ENCODE measurements around the gene RICTOR. TPM values are rescaled to one million over a fixed set of nuclear protein-coding genes. Genes with fewer than 3 reads are reported as not detected.

RICTOR gene
- total and polyA plus RNA-seq, 9 of the 15 experiments (the other 6 are each of a cell fraction or from before 2014, with no cell fraction given): 13.9 to 46.6 (median 22.6) TPM

DNA sequence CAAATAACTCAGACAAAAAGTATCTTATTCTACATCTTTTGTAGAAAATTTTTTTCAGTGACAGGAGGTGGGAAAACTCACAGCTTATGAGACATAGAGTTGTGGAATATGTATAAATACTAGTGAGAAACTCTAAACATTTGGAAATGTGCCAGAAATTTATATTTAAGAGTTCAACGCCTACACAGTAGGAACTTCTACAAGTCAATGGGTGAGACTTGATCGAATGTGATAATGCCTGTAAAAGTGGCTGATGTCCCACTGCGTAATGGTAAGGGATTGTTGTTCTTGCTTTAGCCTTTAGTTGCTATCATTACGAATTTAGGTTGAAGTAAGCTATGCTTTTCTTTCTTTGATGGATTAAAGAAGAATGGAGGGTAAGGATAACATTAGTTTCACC is 40.0 kb upstream of the RICTOR start (continued):
- TF ChIP-seq, protein P1, sequence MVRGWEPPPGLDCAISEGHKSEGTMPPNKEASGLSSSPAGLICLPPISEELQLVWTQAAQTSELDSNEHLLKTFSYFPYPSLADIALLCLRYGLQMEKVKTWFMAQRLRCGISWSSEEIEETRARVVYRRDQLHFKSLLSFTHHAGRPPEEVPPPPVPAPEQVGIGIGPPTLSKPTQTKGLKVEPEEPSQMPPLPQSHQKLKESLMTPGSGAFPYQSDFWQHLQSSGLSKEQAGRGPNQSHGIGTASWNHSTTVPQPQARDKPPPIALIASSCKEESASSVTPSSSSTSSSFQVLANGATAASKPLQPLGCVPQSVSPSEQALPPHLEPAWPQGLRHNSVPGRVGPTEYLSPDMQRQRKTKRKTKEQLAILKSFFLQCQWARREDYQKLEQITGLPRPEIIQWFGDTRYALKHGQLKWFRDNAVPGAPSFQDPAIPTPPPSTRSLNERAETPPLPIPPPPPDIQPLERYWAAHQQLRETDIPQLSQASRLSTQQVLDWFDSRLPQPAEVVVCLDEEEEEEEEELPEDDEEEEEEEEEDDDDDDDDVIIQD (CRISPR knock-in tag; IDR thresholded peaks at IDR 0.05): no peak
- TF ChIP-seq SRF (CRISPR knock-in tag; IDR thresholded peaks at IDR 0.05): no peak
- no peak for TF ChIP-seq GATAD2A (IDR thresholded peaks at IDR 0.05)
- no peak for TF ChIP-seq TARDBP (IDR thresholded peaks at IDR 0.05)
- TF ChIP-seq ELF1 (tag; IDR thresholded peaks at IDR 0.05): no peak
- TF ChIP-seq TFAM (CRISPR knock-in tag; conservative IDR thresholded peaks at IDR 0.05): no peak
- TF ChIP-seq, protein P2, sequence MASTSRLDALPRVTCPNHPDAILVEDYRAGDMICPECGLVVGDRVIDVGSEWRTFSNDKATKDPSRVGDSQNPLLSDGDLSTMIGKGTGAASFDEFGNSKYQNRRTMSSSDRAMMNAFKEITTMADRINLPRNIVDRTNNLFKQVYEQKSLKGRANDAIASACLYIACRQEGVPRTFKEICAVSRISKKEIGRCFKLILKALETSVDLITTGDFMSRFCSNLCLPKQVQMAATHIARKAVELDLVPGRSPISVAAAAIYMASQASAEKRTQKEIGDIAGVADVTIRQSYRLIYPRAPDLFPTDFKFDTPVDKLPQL (IDR thresholded peaks at IDR 0.05; ENCODE audit: extremely low read depth, insufficient read length): no peak
- TF ChIP-seq, protein P3, sequence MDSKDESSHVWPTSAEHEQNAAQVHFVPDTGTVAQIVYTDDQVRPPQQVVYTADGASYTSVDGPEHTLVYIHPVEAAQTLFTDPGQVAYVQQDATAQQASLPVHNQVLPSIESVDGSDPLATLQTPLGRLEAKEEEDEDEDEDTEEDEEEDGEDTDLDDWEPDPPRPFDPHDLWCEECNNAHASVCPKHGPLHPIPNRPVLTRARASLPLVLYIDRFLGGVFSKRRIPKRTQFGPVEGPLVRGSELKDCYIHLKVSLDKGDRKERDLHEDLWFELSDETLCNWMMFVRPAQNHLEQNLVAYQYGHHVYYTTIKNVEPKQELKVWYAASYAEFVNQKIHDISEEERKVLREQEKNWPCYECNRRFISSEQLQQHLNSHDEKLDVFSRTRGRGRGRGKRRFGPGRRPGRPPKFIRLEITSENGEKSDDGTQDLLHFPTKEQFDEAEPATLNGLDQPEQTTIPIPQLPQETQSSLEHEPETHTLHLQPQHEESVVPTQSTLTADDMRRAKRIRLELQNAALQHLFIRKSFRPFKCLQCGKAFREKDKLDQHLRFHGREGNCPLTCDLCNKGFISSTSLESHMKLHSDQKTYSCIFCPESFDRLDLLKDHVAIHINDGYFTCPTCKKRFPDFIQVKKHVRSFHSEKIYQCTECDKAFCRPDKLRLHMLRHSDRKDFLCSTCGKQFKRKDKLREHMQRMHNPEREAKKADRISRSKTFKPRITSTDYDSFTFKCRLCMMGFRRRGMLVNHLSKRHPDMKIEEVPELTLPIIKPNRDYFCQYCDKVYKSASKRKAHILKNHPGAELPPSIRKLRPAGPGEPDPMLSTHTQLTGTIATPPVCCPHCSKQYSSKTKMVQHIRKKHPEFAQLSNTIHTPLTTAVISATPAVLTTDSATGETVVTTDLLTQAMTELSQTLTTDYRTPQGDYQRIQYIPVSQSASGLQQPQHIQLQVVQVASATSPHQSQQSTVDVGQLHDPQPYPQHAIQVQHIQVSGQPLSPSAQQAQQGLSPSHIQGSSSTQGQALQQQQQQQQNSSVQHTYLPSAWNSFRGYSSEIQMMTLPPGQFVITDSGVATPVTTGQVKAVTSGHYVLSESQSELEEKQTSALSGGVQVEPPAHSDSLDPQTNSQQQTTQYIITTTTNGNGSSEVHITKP (IDR thresholded peaks at IDR 0.05; ENCODE audit: partially characterized antibody): no peak
- TF ChIP-seq FOXM1 (IDR thresholded peaks at IDR 0.05; ENCODE audit: low read depth): no peak
- no peak for TF ChIP-seq FOXM1 (CRISPR knock-in tag; IDR thresholded peaks at IDR 0.05; ENCODE audit: low read depth)
- no peak for TF ChIP-seq SP1 (CRISPR knock-in tag; IDR thresholded peaks at IDR 0.05)
